H1 (cell line): ENCODE results near the gene LIN37. TPM values are rescaled to one million over a fixed set of nuclear protein-coding genes. Genes with fewer than 3 reads are reported as not detected.

Source experiments
- CEBPB ChIP-seq: IDR thresholded peaks from 2 replicates; pipeline ENCODE4 v1.6.1; 2012; ENCODE audit warnings: low read depth, low read length
- CHD1 ChIP-seq: IDR thresholded peaks from 2 replicates; pipeline ENCODE4 v1.6.1; 2012; ENCODE audit warnings: low read depth, low read length, improper control_type of control experiment
- CHD7 ChIP-seq: fragments of 300-600 bp; sonication (generic); IDR thresholded peaks from 2 replicates; pipeline ENCODE4 v1.7.1; 2012; ENCODE audit warnings: low read length, moderate library complexity, mild to moderate bottlenecking, inconsistent platforms; ENCODE audit not compliant: insufficient replicate concordance
- RFX5 ChIP-seq: IDR thresholded peaks from 2 replicates; pipeline ENCODE4 v1.6.1; 2011; ENCODE audit warnings: low read depth, low read length, improper control_type of control experiment, borderline replicate concordance
- RNF2 ChIP-seq: fragments of 200-900, 300-1000 bp; sonication (generic); IDR thresholded peaks from 2 replicates; pipeline ENCODE4 v1.7.1; 2016; ENCODE audit warnings: borderline replicate concordance, low read depth, mild to moderate bottlenecking, antibody characterized with exemption, low read length; ENCODE audit not compliant: poor library complexity, severe bottlenecking; ENCODE audit errors: missing control alignments
- YY1 ChIP-seq: IDR thresholded peaks from 2 replicates; pipeline ENCODE4 v1.6.1; 2011; ENCODE audit warnings: low read depth, mild to moderate bottlenecking, low read length
- polyA plus RNA-seq, 7 experiments: library from polyadenylated mRNA; depleted of rRNA in 3 of 7; stranded (reverse) in 5 of 7; unstranded in 2 of 7; fragments of >200 nt in 5 of 7; fragments of 200-250 nt in 2 of 7; gene quantifications; 1 replicate in 5 of 7; 2 replicates in 1 of 7; 4 replicates in 1 of 7; pipeline versions ENCODE4 v1.2.1 to v1.2.3, GENCODE V29; 2011 to 2013; ENCODE audit warnings: missing spikeins in 2 of 7, mixed read lengths in 2 of 7
- total RNA-seq: library from RNA; stranded (reverse); fragmentation: NEBNext Ultra II Directional; extraction: Animal tissue kit (Norgen Biotek cat#: 25700); gene quantifications from 2 replicates; pipeline ENCODE4 v1.2.1, GENCODE V29; 2021
- TF ChIP-seq, protein P1 (sequence below): IDR thresholded peaks from 2 replicates; pipeline ENCODE4 v1.6.1; 2012; ENCODE audit warnings: low read length, inconsistent platforms

LIN37 gene
- total and polyA plus RNA-seq, 2 of the 8 experiments (the other 6 are each of a cell fraction or from before 2014, with no cell fraction given) = 3.8 to 9.8 TPM

DNA sequence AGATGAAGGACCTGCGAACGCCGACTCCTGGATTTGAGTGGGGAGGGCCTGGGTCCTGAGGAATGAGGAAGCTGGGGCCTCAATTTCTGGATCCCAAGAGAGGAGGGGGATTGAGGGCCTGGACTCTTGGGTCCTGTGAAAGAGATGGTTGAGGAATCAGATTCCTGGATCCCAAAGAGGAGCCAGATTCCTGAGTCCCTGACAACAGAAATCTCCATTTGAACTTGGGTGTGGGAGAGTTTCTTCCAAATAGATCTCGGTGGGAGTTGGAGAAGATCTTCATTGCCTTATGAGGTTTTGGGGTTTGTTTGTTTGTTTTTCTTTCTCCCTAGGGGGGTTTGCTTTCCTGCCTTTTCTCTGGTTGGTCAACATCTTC is 2.3 kb upstream of the LIN37 start (continued):
- TF ChIP-seq CHD7 = no peak
- TF ChIP-seq YY1 = no peak
- no peak for TF ChIP-seq CHD1
- TF ChIP-seq RNF2 = no peak
- TF ChIP-seq, protein P1, sequence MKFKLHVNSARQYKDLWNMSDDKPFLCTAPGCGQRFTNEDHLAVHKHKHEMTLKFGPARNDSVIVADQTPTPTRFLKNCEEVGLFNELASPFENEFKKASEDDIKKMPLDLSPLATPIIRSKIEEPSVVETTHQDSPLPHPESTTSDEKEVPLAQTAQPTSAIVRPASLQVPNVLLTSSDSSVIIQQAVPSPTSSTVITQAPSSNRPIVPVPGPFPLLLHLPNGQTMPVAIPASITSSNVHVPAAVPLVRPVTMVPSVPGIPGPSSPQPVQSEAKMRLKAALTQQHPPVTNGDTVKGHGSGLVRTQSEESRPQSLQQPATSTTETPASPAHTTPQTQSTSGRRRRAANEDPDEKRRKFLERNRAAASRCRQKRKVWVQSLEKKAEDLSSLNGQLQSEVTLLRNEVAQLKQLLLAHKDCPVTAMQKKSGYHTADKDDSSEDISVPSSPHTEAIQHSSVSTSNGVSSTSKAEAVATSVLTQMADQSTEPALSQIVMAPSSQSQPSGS = no peak
- TF ChIP-seq CEBPB = no peak
- no peak for TF ChIP-seq RFX5
